ENCODE data around the gene ZMIZ1.

ZMIZ1 gene

GRCh38 chr10:79314761-79315601 lies 246.2 kb downstream of the ZMIZ1 start:
- DNase-seq, result no peak

- DNase-seq, result no peak
Observed at GRCh38 chr10:79315602-79315920, 246.8 kb downstream of the ZMIZ1 start.

- DNase-seq, result no peak
Observed at GRCh38 chr10:79316671-79317431, 248.1 kb downstream of the ZMIZ1 start.

- no peak for DNase-seq
Observed at GRCh38 chr10:79318369-79318768, 249.6 kb downstream of the ZMIZ1 start.

GRCh38 chr10:79319115-79319771 lies 250.5 kb downstream of the ZMIZ1 start:
- DNase-seq, result no peak

GRCh38 chr10:79320316-79320715 lies 251.6 kb downstream of the ZMIZ1 start:
- DNase-seq, result no peak

- DNase-seq, result no peak
Observed at GRCh38 chr10:79320820-79321493, 252.2 kb downstream of the ZMIZ1 start.

GRCh38 chr10:79321494-79321882 lies 252.7 kb downstream of the ZMIZ1 start:
- DNase-seq, result no peak

- DNase-seq, result no peak
Observed at GRCh38 chr10:79321951-79322350, 253.2 kb downstream of the ZMIZ1 start.

- peak; percentile 95 for DNase-seq
Observed at GRCh38 chr10:79322616-79323543, 254.1 kb downstream of the ZMIZ1 start.

GRCh38 chr10:79323602-79324001 lies 254.8 kb downstream of the ZMIZ1 start:
- no peak for DNase-seq

GRCh38 chr10:79324032-79324695 lies 255.4 kb downstream of the ZMIZ1 start:
- no peak for DNase-seq

GRCh38 chr10:79326361-79327089 lies 257.8 kb downstream of the ZMIZ1 start:
- no peak for DNase-seq

GRCh38 chr10:79327090-79327457 lies 258.3 kb downstream of the ZMIZ1 start:
- DNase-seq, result no peak

- no peak for DNase-seq
Observed at GRCh38 chr10:79328147-79328701, 259.5 kb downstream of the ZMIZ1 start.

GRCh38 chr10:79328737-79329504 lies 260.2 kb downstream of the ZMIZ1 start:
- no peak for DNase-seq

GRCh38 chr10:79329529-79329928 lies 260.8 kb downstream of the ZMIZ1 start:
- no peak for DNase-seq

GRCh38 chr10:79331226-79331625 lies 262.5 kb downstream of the ZMIZ1 start:
- no peak for DNase-seq

GRCh38 chr10:79331709-79332108 lies 262.9 kb downstream of the ZMIZ1 start:
- DNase-seq, result no peak
